HG03342 (cell line): ENCODE data around the gene RAB35.
A peak's percentile ranks its signal among the peaks of the same experiment; 100 is the strongest.

Source experiments
- ATAC-seq: cut with Tn5 transposase; IDR thresholded peaks from one replicate; pipeline ENCODE4 v1.9.1; 2021; ENCODE audit warnings: mild to moderate bottlenecking, moderate library complexity; ENCODE audit not compliant: unreplicated experiment

The RAB35 gene

GRCh38 chr12:120090206-120090605, 26.3 kb downstream of the RAB35 start:
- no peak for ATAC-seq

GRCh38 chr12:120089796-120090195, 26.8 kb downstream of the RAB35 start:
- ATAC-seq: no peak

GRCh38 chr12:120089105-120089504, 27.4 kb downstream of the RAB35 start:
- ATAC-seq: no peak

- ATAC-seq: peak; percentile 97
Measured at GRCh38 chr12:120086801-120087621, 29.5 kb downstream of the RAB35 start.

GRCh38 chr12:120085920-120086645, 30.5 kb downstream of the RAB35 start:
- no peak for ATAC-seq

GRCh38 chr12:120081641-120082040, 34.9 kb downstream of the RAB35 start:
- no peak for ATAC-seq

GRCh38 chr12:120079411-120080400, 36.8 kb downstream of the RAB35 start:
- ATAC-seq: no peak

GRCh38 chr12:120078868-120079267, 37.7 kb downstream of the RAB35 start:
- no peak for ATAC-seq

GRCh38 chr12:120077260-120077659, 39.3 kb downstream of the RAB35 start:
- no peak for ATAC-seq

GRCh38 chr12:120076651-120077050, 39.9 kb downstream of the RAB35 start:
- ATAC-seq: no peak

GRCh38 chr12:120075034-120075616, 41.4 kb downstream of the RAB35 start:
- no peak for ATAC-seq

- ATAC-seq: no peak
Measured at GRCh38 chr12:120072472-120073249, 43.9 kb downstream of the RAB35 start.

GRCh38 chr12:120071493-120072020, 45.0 kb downstream of the RAB35 start:
- ATAC-seq: no peak

- no peak for ATAC-seq
Measured at GRCh38 chr12:120069278-120069677, 47.3 kb downstream of the RAB35 start.

- ATAC-seq: no peak
Measured at GRCh38 chr12:120067901-120068300, 48.7 kb downstream of the RAB35 start.

GRCh38 chr12:120067084-120067869, 49.3 kb downstream of the RAB35 start:
- no peak for ATAC-seq

GRCh38 chr12:120066341-120066740, 50.2 kb downstream of the RAB35 start:
- ATAC-seq: no peak

GRCh38 chr12:120065472-120065871, 51.1 kb downstream of the RAB35 start:
- ATAC-seq: no peak
